Measurements from ENCODE around the gene RIOX2.

The RIOX2 gene

GRCh38 chr3:97896547-97896946, 75.7 kb downstream of the RIOX2 start:
- no peak for TF ChIP-seq CTCF (conservative IDR thresholded peaks at IDR 0.05; ENCODE audit: control insufficient read depth, insufficient read depth, low read depth, low read length)
- no peak for DNase-seq (ENCODE audit: low read depth)
- H3K4me3 ChIP-seq (ENCODE audit: control insufficient read depth, low read depth, low read length), result no peak overlapping the region

GRCh38 chr3:97896129-97896528, 76.1 kb downstream of the RIOX2 start:
- TF ChIP-seq CTCF (conservative IDR thresholded peaks at IDR 0.05; ENCODE audit: control insufficient read depth, insufficient read depth, low read depth, low read length), result no peak
- H3K4me3 ChIP-seq (ENCODE audit: control insufficient read depth, low read depth, low read length), result no peak overlapping the region
- no peak for DNase-seq (ENCODE audit: low read depth)

GRCh38 chr3:97895216-97895615, 77.0 kb downstream of the RIOX2 start:
- H3K4me3 ChIP-seq (ENCODE audit: control insufficient read depth, low read depth, low read length), result no peak overlapping the region
- TF ChIP-seq CTCF (conservative IDR thresholded peaks at IDR 0.05; ENCODE audit: control insufficient read depth, insufficient read depth, low read depth, low read length), result no peak
- no peak for DNase-seq (ENCODE audit: low read depth)

GRCh38 chr3:97892852-97893251, 79.4 kb downstream of the RIOX2 start:
- H3K4me3 ChIP-seq (ENCODE audit: control insufficient read depth, low read depth, low read length), result no peak overlapping the region
- TF ChIP-seq CTCF (conservative IDR thresholded peaks at IDR 0.05; ENCODE audit: control insufficient read depth, insufficient read depth, low read depth, low read length), result no peak
- DNase-seq (ENCODE audit: low read depth), result no peak

Measured in fibroblast of mammary gland (primary cell).